Hippocampal formation (tissue), 2 donors: ENCODE data around the gene HOXD10.

Experiments
- DNase-seq, 2 donors: peaks; one replicate each; lab custom pipeline; 2025; lab: John Stamatoyannopoulos, UW

The HOXD10 gene

DNA sequence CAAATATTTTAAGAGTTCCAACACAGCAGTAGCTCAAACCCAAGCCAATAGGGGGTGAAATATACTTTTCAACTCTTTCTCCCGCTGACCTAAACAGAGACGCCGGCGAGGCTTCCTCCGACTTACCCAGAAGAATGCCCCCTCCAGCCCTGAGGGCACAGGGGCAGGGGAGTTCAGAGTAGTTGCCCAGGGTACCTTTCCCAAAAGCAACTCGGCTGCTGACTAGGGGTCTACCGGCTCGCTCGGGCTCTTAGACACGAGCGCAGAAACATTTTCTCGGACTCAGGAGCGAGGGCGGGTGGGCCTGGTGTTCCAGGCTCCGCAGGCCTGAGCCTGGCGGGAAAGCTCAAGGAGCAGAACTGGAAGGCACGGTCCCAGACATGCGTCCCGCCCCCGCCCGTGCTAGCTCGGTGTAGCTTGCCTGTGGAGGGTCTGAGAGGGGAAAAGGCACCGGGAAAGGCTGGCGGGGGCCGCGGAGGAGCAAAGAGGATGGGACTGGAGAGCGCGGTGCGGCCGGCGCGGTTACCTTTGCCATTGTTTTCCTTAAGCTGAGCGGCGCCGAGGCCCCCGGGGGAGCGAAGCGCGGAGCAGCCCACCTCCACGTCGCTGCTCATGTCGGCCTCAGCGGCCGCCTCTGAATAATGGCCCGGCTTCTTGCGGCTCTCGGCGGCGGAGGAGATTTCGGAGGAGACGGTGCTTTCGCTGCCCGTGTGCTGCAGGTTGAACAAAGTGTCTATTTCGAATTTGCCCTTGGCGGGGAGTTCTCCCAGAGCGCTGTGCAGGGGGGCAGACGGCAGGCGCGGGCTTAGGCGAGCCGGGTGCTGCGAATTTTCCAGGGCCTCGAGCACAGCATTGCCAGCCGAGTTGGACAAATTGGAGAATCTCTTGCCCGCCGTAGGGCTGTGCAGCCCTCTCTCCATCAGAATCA lies 33.5 kb upstream of the HOXD10 start:
- DNase-seq = no peak

DNA sequence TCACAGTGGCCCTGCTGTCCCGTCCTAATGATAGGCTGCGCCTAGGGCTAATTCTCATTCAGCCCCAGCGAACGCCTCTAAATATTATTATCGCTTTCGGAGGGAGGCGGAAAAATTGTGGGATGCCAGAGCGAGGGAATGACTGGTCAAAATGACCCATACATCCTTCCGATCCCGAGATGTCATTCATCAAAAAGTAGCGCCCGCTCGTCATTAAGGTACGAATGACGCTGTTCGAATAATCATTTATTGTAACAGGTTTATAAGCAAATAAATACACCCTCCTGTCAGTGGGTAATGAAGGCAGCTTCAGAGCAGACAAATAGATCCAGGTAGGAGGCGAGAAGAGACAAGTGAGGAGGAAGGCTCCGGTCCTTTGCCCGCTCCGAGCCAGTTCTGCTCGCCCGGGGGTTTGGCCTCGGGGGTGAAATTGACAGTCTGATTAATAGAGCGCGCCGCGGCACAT lies 32.7 kb upstream of the HOXD10 start, which contains the start of gene EVX2:
EVX2 (minus strand) TSS at position 167 of the 466 bp plus-strand sequence. CDS start 186 bp downstream, outside the sequence.
- no peak for DNase-seq

DNA sequence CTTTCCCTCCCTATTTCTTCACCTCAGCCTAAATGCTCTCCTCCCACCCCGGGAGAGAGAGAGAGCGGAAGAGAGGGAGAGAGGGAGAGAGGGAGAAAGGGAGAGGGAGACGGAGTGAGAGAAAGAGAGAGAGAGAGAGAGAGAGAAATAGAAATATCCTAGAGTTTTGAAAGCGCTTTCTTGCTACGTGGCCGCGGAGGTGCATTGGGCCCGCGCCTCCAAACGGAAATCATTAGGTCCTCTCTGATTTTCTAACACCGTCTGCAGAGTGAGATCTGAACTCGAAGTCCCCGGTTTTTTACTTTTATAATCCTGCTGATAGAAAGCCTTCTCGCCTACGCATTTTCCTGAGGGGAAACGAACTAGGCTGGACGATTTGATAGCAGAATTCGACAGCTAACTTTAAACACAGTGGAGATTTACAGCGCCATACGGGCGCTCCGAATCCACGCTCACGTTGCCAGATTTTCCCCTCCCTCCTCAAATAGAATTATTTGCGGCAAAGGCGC lies 31.9 kb upstream of the HOXD10 start:
- no peak for DNase-seq

DNA sequence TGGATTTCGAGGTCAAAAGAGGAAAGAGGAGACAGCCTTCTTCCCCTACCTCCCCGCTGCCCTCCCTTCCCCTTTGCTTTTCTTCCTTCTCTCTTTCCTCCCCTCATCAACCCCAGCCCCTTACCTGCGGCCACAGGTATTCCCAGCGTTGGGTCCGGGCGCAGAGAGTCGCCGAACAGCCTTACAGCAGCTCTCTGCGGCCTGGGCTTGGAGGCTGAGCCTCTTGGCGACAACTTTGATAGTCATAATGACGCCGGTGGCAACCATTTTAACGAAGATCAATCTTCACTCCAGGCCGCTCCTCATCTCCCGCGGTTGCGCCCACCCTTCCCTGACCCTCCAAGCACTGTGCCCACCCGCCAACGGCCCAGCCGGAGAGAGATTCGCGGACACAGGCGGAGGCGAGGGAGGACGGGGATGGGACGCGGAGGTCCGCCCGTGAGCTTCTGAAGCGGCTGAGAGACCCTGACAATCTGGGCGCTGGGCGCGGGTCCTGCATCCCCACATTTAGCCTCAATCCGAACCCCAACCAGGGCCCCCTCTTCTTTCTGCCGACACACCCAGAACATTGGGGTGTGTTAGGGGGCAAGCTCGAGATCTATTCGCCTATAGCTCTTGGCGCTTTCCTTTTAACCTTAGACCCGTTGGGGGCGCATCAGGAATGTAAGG lies 31.3 kb upstream of the HOXD10 start:
- DNase-seq = no peak

DNA sequence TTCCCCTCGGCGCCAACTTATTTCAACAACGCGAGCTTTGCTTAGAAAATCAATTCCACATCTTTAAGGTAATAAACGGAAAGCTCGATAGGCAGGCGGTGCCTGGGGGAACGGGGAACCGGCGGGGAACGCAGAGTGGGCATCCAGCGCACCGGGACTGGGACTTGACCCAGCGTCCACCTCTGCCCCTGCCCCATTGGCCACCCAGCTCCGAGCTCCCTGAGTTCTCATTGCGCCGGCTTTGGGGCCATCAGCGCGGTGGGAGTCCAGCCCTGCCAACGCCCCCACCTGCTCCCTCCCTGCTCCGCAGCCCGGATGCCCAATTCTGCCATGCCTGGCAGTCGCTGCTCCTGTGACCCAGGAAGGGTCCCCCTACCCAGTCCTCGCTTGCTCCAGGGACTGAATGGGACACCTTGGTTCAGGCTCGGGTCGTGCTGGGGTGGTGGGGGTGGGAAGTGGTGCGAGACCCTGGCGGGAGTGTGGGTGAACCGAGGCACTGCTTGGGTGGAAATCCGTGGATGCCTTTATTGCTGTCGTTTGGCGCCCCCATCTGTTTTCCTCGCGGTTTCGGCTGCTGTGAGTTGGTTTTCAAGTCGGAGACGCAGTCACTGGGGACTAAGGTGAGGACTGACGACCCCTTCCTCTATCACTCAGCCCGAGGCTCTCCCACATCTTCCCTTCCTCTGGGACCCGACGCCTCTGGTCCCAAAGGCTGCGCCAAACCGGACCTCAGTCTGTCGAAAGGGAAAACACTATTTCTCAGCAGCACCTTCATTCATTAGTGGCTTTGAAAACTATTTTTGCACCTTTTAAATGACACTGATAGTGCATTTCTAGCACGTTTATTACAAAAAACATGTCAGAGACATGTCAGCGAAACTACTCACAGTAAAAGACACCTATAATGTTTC lies 30.5 kb upstream of the HOXD10 start:
- peak; percentile 14 to 20 for DNase-seq

DNA sequence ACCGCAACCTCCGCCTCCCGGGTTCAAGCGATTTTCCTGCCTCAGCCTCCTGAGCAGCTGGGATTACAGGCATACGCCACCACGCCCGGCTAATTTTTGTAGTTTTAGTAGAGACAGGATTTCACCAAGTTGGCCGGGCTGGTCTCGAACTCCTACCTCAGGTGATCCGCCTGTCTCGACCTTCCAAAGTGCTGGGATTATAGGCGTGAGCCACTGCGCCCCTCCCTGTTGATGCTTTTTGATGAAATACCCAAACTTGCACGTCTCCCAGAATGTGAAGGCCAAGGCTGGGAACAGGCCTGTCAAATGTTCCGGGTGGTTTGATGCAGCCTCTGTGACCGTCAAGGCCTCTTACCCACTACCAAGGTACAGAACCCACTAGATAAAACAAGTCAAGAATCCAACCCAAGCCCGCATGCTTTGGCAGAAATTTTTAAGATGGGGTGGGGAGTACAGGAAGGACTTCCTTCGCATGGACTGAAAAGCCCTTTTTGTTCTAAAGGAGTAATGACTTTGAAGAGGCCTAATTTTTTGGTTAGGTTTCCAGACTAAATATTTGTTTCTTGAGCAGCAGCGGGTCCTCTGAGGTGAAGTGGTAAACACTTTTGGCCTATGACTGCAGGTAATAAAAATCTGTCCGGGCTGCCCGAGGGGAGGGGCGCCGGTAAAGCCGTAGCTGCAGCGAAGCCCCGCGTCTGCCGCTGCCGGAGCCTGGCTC lies 29.1 kb upstream of the HOXD10 start:
- no peak for DNase-seq

DNA sequence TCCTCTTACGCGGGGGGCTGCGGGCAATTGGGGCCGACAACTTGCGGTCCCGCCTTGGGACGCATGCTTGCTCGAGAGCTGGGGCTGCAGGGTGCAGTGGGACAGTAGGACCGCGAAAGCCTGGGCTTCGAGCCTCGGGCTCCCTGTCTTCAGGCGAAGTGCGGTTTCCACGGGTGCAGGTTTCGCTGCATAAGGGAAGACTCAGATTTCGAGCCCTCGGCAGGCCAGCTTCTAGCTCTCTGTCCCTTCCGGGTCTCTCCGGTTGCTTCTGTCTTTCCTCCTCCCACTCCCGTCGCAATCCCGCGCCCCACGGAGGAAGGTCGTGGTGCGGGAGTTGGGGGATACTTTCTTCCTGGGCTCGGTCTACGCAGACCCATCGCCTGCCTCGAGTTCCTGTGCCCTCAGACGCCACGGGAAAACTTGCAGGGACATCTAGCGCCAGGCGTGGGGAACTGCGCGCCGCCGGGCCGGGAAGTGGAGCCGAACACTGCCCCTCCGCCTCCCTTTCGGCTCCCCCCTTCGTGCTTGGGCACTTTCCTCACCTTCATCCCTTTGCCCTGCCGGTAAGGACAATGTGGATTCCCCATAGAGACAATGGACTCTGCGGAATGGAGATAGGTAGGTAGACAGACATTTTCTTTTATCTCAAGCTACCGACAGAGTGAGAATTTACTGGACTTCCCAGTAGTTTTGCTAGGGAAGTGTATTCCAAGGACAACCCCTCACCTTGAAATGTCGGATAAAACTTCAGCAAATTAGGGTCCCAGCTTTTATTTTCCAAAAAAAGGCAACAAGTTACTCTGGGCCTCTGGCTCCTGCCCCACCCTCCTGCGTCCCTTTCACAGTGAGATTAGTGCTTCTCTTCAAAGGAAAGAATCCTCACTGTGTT lies 28.3 kb upstream of the HOXD10 start:
- DNase-seq = peak in 1 of 2 donors; percentile 8

DNA sequence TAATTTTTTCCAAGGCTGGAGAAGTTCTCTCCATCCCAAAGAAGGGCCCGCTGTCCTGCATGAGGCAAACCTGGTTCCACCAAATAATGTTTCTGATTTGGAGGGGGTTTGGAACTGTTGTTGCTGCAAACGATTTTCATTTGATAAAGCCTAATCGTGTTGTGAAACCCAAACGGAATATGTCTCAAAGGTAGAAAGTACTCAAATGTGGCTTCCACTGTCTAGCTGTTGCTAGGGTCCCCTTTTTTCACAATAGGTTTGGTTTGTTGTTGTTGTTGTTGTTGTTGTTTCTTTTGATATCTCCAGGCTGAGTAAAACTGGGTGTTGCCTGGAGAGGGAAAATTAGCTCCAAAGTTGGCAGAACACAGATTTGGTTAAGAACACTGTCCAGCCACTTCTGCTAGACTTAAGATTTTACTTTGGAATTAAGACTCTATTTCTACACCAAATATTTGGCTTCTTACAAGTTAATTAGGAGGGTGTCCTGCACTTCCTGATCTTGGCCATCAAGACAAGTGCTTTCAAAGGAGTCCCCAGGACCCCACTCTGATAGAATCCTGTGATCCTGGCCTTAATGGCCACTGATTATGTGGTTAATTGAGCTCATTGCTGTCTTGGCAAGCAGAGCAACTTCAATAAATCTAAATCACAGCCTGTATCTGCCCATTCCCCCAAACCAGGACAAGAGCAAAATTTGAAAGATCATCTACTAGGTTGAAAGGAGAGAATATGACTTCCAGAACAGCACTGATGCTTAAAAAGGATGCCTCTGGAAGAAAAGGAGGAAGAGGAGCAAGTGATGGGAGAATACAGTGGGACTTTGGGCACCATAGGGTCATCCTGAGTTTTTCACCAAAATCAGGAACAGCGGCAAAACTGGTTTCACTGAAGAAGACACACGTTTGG lies 27.4 kb upstream of the HOXD10 start:
- no peak for DNase-seq

DNA sequence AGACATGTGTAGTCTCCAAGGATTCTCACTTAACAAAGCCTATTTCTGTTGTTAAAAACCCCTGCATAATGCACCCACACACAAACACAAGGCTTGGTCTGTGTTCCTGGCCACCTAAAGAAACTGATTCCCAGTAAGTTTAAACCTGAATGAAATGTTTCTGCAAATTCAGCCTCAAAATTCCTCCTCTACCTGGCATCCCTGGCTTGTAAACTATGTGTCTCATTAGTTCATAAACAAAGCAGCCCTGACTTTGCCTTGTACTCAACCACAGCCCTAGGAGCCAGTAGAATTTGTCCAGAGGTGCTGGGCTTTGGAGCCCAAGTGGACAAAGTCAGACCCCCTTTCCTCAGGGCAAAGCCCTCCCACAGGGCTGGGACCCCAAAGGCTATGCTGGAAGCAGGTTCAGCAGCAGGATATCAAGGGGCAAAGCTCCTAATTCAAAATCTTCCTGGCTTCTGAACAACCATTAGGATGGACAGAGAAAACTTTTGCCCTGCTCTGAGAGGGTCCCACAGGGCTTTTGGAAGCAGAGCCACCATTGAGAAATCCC lies 26.7 kb upstream of the HOXD10 start:
- DNase-seq = no peak

DNA sequence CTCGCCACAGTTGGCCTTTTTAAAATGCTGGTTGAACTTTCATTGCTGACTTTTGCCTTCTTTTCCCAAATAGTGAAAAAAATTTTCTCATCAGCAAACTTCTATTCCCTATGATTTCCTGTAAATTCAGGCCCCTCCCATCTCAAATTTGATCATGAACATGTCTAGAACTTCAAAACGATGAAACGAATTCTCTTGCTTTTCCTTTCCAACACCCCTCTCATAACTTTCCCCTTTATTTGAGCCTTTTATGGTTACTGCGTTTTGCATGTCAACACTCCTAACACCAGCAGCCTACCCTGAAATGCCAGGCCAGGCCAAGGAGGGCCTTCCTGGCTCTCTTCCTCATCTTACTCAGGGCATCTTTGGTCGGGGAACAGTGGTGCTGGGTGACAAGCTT lies 25.7 kb upstream of the HOXD10 start:
- DNase-seq = no peak

DNA sequence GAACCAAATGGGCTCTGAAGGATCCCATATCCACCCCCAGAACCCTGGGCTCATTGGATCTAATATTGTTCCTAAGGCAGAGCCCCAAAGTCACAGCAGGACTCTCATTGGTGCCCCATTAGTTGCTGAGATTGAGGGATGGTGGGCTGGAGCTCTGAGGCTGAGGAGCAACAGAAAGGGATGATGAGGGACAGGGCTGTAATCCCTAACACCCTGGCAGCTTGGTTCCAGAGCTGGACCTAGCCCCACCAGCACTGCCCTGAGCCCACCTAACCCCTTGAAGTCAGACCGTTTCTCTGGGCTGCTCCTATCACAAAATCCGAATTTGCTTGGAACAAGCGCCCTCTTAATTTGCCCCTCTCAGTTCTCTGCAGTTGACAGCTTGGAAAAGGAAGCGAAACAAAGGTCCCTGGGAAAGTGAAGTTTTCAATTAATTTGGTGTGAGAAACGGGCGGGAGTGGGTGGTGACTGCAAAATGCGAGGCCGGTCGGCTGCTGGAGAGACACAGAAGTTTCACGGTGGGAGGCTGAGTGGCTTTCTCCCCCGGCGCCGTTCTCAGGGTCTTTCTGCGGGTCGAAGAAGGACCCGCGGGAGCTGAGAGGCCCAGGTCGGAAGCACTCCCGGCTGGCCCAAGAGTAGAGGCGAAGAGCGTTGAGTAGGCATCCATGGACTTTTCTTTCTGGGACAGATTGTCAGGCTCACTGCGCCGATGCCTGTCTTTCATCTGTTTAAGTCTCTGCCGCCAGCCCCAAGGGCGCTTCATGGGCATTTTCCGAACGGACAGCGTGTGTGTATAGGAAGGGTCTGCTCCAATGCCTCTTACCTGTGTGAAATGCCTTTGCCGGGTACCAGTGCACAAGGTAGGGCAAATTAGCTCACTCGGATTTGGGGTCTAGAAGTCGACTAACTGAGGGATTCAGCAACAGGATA lies 25.0 kb upstream of the HOXD10 start:
- DNase-seq = no peak

DNA sequence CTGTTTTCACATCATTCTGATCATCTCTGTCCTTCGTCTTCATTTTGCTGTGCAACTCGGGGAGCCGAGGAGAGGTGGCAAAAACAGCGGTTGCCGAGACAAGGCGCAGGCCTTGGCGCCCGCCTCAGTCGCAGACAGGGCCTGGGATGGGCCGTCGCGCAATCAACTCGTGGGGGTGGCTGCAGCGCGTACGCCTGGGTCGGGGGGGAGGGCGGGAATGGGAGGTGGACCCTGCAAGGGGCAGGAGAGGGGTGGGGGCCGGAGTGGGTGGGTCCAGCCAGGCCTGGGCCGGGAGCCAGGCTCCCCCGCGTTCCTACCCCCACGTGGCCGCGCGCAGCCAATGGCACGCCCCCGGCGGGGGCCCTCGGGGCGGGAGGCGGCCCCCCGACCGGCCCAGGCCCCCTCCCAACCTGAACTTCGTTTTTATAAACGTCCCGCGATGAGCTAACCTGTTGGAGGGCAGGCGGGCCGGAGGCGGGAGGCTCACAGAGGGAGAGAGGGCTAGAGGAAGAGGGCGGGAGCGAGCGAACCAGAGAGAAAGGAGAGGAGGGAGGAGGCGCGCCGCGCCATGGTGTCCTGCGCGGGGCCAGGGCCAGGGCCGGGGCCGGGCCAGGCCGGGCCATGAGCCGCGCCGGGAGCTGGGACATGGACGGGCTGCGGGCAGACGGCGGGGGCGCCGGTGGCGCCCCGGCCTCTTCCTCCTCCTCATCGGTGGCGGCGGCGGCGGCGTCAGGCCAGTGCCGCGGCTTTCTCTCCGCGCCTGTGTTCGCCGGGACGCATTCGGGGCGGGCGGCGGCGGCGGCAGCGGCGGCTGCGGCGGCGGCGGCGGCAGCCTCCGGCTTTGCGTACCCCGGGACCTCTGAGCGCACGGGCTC lies 24.1 kb upstream of the HOXD10 start, which contains the start of gene HOXD13:
HOXD13 (plus strand) TSS at position 452 of the 875 bp plus-strand sequence; CDS start at position 622, 170 bp downstream.
- DNase-seq = no peak

DNA sequence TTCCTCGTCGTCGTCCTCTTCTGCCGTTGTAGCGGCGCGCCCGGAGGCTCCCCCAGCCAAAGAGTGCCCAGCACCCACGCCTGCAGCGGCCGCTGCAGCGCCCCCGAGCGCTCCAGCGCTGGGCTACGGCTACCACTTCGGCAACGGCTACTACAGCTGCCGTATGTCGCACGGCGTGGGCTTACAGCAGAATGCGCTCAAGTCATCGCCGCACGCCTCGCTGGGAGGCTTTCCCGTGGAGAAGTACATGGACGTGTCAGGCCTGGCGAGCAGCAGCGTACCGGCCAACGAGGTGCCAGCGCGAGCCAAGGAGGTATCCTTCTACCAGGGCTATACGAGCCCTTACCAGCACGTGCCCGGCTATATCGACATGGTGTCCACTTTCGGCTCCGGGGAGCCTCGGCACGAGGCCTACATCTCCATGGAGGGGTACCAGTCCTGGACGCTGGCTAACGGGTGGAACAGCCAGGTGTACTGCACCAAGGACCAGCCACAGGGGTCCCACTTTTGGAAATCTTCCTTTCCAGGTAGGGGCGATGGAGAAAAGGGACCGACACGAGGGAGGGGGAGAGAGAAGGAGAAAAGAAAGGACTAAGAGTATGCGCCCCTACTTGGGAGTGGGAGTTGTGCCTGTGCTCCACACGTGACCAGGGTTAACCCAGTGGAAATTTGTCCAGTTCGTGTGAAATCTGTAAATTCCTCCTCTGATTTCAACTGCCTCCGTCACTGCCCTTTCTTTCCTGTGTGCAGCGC lies 23.3 kb upstream of the HOXD10 start:
- no peak for DNase-seq

DNA sequence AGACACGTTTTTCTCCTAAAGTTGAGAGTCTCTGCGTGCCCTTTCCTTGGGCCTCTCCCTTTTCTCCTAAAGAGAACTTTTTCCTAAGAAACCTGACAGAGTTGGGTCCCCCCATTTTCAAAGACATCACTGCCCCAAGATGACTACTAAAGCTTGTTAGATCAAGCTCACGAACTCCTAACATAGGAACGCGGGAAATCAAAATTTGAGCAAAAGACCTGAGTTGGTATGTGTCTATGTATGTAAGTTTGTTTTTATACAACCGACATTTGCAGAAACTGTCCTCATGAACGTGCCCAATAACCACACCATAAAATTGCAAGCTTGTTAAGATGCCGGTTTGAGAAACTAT lies 22.7 kb upstream of the HOXD10 start:
- DNase-seq = no peak

DNA sequence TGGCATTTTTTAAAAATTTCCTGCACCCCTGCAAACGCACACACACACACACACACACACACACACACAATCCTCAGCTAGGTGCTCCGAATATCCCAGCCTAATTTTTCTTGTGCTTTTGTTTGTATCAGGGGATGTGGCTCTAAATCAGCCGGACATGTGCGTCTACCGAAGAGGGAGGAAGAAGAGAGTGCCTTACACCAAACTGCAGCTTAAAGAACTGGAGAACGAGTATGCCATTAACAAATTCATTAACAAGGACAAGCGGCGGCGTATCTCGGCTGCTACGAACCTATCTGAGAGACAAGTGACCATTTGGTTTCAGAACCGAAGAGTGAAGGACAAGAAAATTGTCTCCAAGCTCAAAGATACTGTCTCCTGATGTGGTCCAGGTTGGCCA lies 22.2 kb upstream of the HOXD10 start:
- DNase-seq = no peak

DNA sequence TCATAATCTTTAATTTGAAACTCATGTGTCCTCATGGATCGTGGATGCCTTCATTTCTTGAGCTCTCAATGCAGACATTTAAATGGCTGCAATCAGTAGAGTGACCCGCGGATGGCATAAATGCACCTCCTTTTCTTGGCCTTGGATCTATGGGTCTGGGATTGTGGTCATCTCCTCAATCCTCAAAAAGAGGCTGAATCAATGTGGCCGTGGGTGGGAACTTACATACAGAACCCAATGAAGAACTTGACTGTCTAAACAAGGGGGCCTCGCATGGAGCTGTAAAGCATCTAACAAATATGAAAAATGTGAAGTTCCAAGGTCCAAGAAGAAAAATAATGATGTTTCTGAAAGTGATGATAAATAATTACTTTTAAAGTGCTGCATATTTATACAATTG lies 21.2 kb upstream of the HOXD10 start:
- no peak for DNase-seq
